ENCODE results near the gene TPCN1.

- TF ChIP-seq POLR2AphosphoS5 (IDR thresholded peaks at IDR 0.05; ENCODE audit: borderline replicate concordance, low read depth, low read length) (peak; percentile 89), EZH2 (IDR thresholded peaks at IDR 0.05) (no peak)
Measured at GRCh38 chr12:113185180-113186032, 35.9 kb upstream of the TPCN1 start, which contains the start of the genes DDX54 and RITA1.
